Astrocyte (in vitro differentiated cells and primary cell): Measurements from ENCODE around the gene PCSK1N. TPM values are rescaled to one million over a fixed set of nuclear protein-coding genes. Genes with fewer than 3 reads are reported as not detected.

Experiments used
- DNase-seq: peaks from one replicate; pipeline ENCODE4 v3.0.0-alpha.2; 2010; ENCODE audit warnings: low read depth
- FAIRE-seq: peaks from 2 replicates; lab custom pipeline; 2011; peaks lifted over from hg19 to GRCh38; lab: Jason Lieb, UNC
- H2AFZ ChIP-seq: 2 replicates; pipeline ENCODE4 v1.6.0; 2012; ENCODE audit warnings: low read depth, low read length, inconsistent platforms
- H3K27ac ChIP-seq: 2 replicates; pipeline ENCODE4 v1.5.1; 2011; ENCODE audit warnings: low read depth, low read length, inconsistent platforms
- H3K27me3 ChIP-seq: 2 replicates; pipeline ENCODE4 v1.6.0; 2011; ENCODE audit warnings: low read length, inconsistent platforms; ENCODE audit not compliant: insufficient read depth
- H3K36me3 ChIP-seq: 2 replicates; pipeline ENCODE4 v1.5.1; 2011; ENCODE audit warnings: low read length, inconsistent platforms; ENCODE audit not compliant: insufficient read depth
- H3K4me1 ChIP-seq: 2 replicates; pipeline ENCODE4 v1.5.1; 2011; ENCODE audit warnings: low read length, inconsistent platforms; ENCODE audit not compliant: insufficient read depth
- H3K4me2 ChIP-seq: 2 replicates; pipeline ENCODE4 v1.6.0; 2012; ENCODE audit warnings: low read length, inconsistent platforms
- H3K4me3 ChIP-seq: 2 replicates; pipeline ENCODE4 v1.5.1; 2011; ENCODE audit warnings: low read depth, mild to moderate bottlenecking, low read length, inconsistent platforms; ENCODE audit not compliant: insufficient read depth
- H3K79me2 ChIP-seq: 2 replicates; pipeline ENCODE4 v1.6.0; 2012; ENCODE audit warnings: mild to moderate bottlenecking, low read length, inconsistent platforms; ENCODE audit not compliant: insufficient read depth
- H3K9ac ChIP-seq: 2 replicates; pipeline ENCODE4 v1.6.0; 2012; ENCODE audit warnings: mild to moderate bottlenecking, low read length, inconsistent platforms
- H3K9me3 ChIP-seq: 2 replicates; pipeline ENCODE4 v1.5.1; 2012; ENCODE audit warnings: low read depth, mild to moderate bottlenecking, low read length, inconsistent platforms; ENCODE audit not compliant: insufficient read depth
- H4K20me1 ChIP-seq: 2 replicates; pipeline ENCODE4 v1.6.0; 2012; ENCODE audit warnings: low read length, inconsistent platforms; ENCODE audit not compliant: insufficient read depth
- H3K27ac Mint-ChIP-seq: one replicate; pipeline ENCODE4 v1.8.0; 2021; ENCODE audit warnings: mild to moderate bottlenecking, mixed read lengths; ENCODE audit not compliant: unreplicated experiment
- H3K27me3 Mint-ChIP-seq: one replicate; pipeline ENCODE4 v1.8.0; 2021; ENCODE audit warnings: low read depth, mixed read lengths; ENCODE audit not compliant: unreplicated experiment
- H3K36me3 Mint-ChIP-seq: one replicate; pipeline ENCODE4 v1.8.0; 2021; ENCODE audit warnings: low read depth, mixed read lengths; ENCODE audit not compliant: unreplicated experiment
- H3K4me1 Mint-ChIP-seq: one replicate; pipeline ENCODE4 v1.8.0; 2021; ENCODE audit warnings: low read depth, mixed read lengths; ENCODE audit not compliant: unreplicated experiment
- H3K4me3 Mint-ChIP-seq: one replicate; pipeline ENCODE4 v1.8.0; 2021; ENCODE audit warnings: mild to moderate bottlenecking, moderate library complexity, mixed read lengths; ENCODE audit not compliant: unreplicated experiment
- H3K9me3 Mint-ChIP-seq: one replicate; pipeline ENCODE4 v1.8.0; 2021; ENCODE audit warnings: mild to moderate bottlenecking, mixed read lengths; ENCODE audit not compliant: unreplicated experiment
- EZH2 ChIP-seq: IDR thresholded peaks from 2 replicates; pipeline ENCODE4 v1.6.1; 2012; ENCODE audit warnings: mild to moderate bottlenecking, low read length, inconsistent platforms; ENCODE audit not compliant: insufficient read depth
- total RNA-seq: library from RNA; stranded (reverse); gene quantifications from 2 replicates; pipeline ENCODE4 v1.2.1, GENCODE V29; 2021
- TF ChIP-seq, protein P1 (sequence below): IDR thresholded peaks from 2 replicates; pipeline ENCODE4 v1.5.1; 2011; ENCODE audit warnings: low read depth, mild to moderate bottlenecking, inconsistent platforms, low read length, moderate library complexity; ENCODE audit not compliant: insufficient read depth

PCSK1N gene
- total RNA-seq, 1 donor from 2014 or later, result 62.0 TPM

DNA sequence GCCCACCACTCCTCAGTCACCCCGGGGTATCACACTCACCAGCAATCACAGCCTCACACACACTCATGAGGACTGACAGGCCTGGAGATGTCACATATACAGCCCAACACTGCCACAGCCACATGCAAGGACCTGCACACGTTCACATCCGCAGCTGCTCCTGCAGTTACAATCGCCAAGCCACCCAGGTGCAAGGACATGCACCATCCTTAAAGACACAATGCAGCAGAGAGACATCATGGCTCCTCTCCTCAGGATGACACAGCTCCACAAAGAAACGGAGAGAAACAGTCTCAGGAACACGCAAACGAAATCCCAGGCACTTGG, 1.1 kb downstream of the PCSK1N start:
- no peaks in the 10 kb centered on the region for H3K36me3 ChIP-seq
- peak overlapping the region; percentile 48 for H3K9ac ChIP-seq
- H3K79me2 ChIP-seq, result no peaks in the 10 kb centered on the region
- Mint-ChIP-seq H3K36me3 (peaks cover 3% of the 10 kb centered on the region), H3K4me1 (no peaks in the 10 kb centered on the region), H3K4me3 (peak overlapping the region; percentile 95), H3K27ac (no peak overlapping the region), H3K27me3 (peaks cover 24% of the 10 kb centered on the region), H3K9me3 (no peaks in the 10 kb centered on the region)
- FAIRE-seq (no peak), DNase-seq (no peak)
- H3K9me3 ChIP-seq, result no peaks in the 10 kb centered on the region
- H2AFZ ChIP-seq, result peak overlapping the region; percentile 75
- no peak overlapping the region for H3K27ac ChIP-seq
- peak overlapping the region; percentile 55 for H3K4me3 ChIP-seq
- H3K4me1 ChIP-seq, result no peaks in the 10 kb centered on the region
- no peak for TF ChIP-seq EZH2
- TF ChIP-seq, protein P1, sequence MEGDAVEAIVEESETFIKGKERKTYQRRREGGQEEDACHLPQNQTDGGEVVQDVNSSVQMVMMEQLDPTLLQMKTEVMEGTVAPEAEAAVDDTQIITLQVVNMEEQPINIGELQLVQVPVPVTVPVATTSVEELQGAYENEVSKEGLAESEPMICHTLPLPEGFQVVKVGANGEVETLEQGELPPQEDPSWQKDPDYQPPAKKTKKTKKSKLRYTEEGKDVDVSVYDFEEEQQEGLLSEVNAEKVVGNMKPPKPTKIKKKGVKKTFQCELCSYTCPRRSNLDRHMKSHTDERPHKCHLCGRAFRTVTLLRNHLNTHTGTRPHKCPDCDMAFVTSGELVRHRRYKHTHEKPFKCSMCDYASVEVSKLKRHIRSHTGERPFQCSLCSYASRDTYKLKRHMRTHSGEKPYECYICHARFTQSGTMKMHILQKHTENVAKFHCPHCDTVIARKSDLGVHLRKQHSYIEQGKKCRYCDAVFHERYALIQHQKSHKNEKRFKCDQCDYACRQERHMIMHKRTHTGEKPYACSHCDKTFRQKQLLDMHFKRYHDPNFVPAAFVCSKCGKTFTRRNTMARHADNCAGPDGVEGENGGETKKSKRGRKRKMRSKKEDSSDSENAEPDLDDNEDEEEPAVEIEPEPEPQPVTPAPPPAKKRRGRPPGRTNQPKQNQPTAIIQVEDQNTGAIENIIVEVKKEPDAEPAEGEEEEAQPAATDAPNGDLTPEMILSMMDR, result no peak
- H4K20me1 ChIP-seq, result no peaks in the 10 kb centered on the region
- H3K27me3 ChIP-seq, result peaks cover 8% of the 10 kb centered on the region
- H3K4me2 ChIP-seq, result peak overlapping the region; percentile 84

DNA sequence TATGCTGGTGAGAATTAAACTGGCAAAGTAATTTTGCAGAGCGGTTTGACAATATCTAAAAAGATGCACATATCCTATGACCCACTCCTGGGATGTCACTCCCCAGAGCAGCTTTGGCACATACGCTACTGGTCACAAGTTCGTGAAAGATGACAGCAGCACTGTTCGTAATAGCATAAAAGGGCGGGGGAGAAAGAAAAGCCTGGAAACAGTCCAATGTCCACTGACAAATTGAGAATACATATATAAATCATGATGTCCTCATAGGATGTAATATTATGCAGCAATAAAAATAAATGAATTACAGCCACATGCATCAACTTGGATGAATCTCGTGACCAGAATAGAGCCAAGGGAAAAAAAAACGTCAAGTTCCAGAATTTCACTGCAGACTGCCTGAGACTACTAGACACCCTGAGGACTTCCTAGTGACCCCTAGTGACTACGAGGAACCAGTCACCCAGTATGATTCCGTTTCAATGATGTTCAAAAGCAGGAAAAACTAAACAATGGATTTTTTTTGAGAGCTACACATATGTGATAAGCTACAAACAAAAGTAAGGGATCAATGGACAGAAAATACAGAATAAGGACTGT, 1.8 kb downstream of the PCSK1N start:
- no peaks in the 10 kb centered on the region for H3K9me3 Mint-ChIP-seq

DNA sequence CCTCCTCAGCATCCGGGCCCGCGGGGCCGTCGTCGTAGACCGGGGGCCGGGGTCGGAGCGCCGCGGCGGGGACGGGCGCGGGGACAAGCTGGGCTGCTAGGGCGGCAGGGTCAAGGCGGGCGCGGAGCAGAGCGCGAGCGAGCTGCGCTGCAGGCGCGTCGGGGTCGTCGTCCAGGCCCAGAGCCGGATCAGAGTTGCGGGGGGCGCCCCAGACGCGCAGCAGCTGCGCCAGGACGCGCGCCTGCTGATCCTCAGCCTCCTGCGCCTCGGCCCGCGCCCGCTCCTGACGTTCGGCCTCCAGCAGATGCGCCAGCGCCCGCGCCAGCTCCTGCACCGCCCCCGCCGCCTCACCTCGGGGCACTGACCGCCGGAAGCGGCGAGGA, 3.5 kb downstream of the PCSK1N start:
- no peak for TF ChIP-seq EZH2
- TF ChIP-seq, protein P1, result no peak
- H3K9ac ChIP-seq, result no peak overlapping the region
- H3K4me3 ChIP-seq, result no peak overlapping the region
- H4K20me1 ChIP-seq, result no peaks in the 10 kb centered on the region
- H3K9me3 ChIP-seq, result no peaks in the 10 kb centered on the region
- Mint-ChIP-seq H3K27ac (no peak overlapping the region), H3K36me3 (peaks cover 5% of the 10 kb centered on the region), H3K4me3 (no peak overlapping the region), H3K9me3 (no peaks in the 10 kb centered on the region), H3K4me1 (no peaks in the 10 kb centered on the region), H3K27me3 (peaks cover 24% of the 10 kb centered on the region)
- H3K27me3 ChIP-seq, result peaks cover 8% of the 10 kb centered on the region
- H3K4me2 ChIP-seq, result no peak overlapping the region
- no peak for FAIRE-seq
- H3K36me3 ChIP-seq, result no peaks in the 10 kb centered on the region
- no peaks in the 10 kb centered on the region for H3K79me2 ChIP-seq
- no peak overlapping the region for H3K27ac ChIP-seq
- no peak for DNase-seq
- H3K4me1 ChIP-seq, result no peaks in the 10 kb centered on the region
- no peak overlapping the region for H2AFZ ChIP-seq

More for the DNA sequence above, 1.8 kb downstream of the PCSK1N start:
- no peak overlapping the region for H3K27ac ChIP-seq
- no peaks in the 10 kb centered on the region for H3K4me1 Mint-ChIP-seq
- DNase-seq (no peak), FAIRE-seq (peak; percentile 66)
- no peak overlapping the region for H3K9ac ChIP-seq
- H3K4me1 ChIP-seq, result no peaks in the 10 kb centered on the region
- H3K36me3 Mint-ChIP-seq, result peaks cover 3% of the 10 kb centered on the region
- no peaks in the 10 kb centered on the region for H3K79me2 ChIP-seq
- no peak overlapping the region for H3K4me3 ChIP-seq
- H3K4me3 Mint-ChIP-seq, result peak overlapping the region; percentile 95
- no peaks in the 10 kb centered on the region for H4K20me1 ChIP-seq
- no peak overlapping the region for H3K27ac Mint-ChIP-seq
- TF ChIP-seq, protein P1, result no peak
- no peak for TF ChIP-seq EZH2
- H3K9me3 ChIP-seq, result no peaks in the 10 kb centered on the region
- peaks cover 8% of the 10 kb centered on the region for H3K27me3 ChIP-seq
- H2AFZ ChIP-seq, result no peak overlapping the region
- peaks cover 24% of the 10 kb centered on the region for H3K27me3 Mint-ChIP-seq
- H3K4me2 ChIP-seq, result no peak overlapping the region
- H3K36me3 ChIP-seq, result no peaks in the 10 kb centered on the region
